ENCODE data around the gene TNFRSF4. TPM values are rescaled to one million over a fixed set of nuclear protein-coding genes. Genes with fewer than 3 reads are reported as not detected.

TNFRSF4 gene
- total and polyA plus RNA-seq, 2 donors (not counting 1 experiment from before 2014, with no cell fraction given): 0.63 to 1.8 TPM

DNA sequence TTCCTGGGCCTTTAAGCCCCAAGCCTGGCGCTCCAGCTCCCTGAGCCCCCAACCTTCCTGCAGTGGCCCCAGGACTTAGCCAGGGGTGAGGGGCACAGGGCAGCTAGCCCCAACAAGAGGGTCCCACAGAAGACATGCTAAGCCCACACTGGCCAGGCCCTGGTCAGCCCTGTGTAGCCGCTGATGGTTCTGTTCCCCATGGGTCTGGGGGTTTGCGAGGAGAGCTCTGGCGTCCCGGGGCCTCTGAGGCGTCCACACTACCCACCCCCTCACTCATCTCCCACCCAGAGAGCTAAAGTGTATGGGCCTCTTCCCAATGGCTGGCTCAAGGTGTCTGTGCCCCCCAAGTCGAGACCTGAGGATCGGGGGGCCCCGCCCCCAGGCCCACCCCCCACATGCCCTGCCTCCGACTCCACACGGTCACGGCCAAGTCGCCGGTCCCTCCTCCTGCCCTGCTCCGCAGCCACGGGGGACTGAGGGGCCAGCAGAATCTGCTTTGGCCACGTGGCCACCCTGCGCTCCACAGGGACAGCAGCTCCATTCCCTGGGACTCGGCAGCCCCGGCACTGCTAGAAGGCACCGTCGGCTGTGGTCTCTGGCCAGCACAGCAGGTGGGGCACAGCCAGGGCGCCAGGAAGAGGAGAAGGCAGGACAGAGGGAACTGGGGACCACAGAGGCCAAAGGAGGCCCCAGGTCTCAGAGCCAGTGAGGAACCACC is 15.4 kb downstream of the TNFRSF4 start:
- DNase-seq: peak; percentile 20
- no peak overlapping the region for H3K27ac Mint-ChIP-seq
- TF ChIP-seq EZH2 (IDR thresholded peaks at IDR 0.05; ENCODE audit: borderline replicate concordance, insufficient read depth, low read depth, low read length, poor library complexity, severe bottlenecking) (no peak), CTCF (IDR thresholded peaks at IDR 0.05) (no peak)
- no peak overlapping the region for H3K4me3 Mint-ChIP-seq
- POLR2A ChIA-PET: no interaction called here
- peaks cover 0 to 10% (median 5%) of the 10 kb centered on the region in 4 experiments for H3K27me3 ChIP-seq (replicated peaks in 1 of 4; ENCODE audit: control extremely low read depth in 1 of 4, control insufficient read depth in 3 of 4, insufficient read depth in 4 of 4, low read length in 3 of 4)
- H3K4me2 ChIP-seq (replicated peaks; ENCODE audit: low read depth, low read length, poor library complexity, severe bottlenecking): no peak overlapping the region
- WGBS (ENCODE audit: insufficient coverage): 98% methylated on average over 20 of the region's 23 CpGs
- no peaks in the 10 kb centered on the region for H3K79me2 ChIP-seq (ENCODE audit: control insufficient read depth, insufficient read depth, low read length)
- peaks cover 8% of the 10 kb centered on the region for H3K9me3 Mint-ChIP-seq (ENCODE audit: insufficient read depth)
- peaks cover 8% of the 10 kb centered on the region for H3K4me1 Mint-ChIP-seq
- H3K9me3 ChIP-seq (ENCODE audit: control extremely low read depth in 1 of 3, control insufficient read depth in 2 of 3, insufficient read depth in 1 of 3, low read length in 2 of 3): peaks cover 1 to 17% (median 5%) of the 10 kb centered on the region in 3 donors
- no peak overlapping the region for H3K27ac ChIP-seq (ENCODE audit: low read length in 2 of 2)
- ATAC-seq (ENCODE audit: low read depth): no peak
- CTCF ChIA-PET: interaction anchor here (0.6 to 0.8 kb wide), 2 partner anchors 10 to 94 kb away, joined by 3 read pairs; no protein-coding TSS in a partner anchor
- H3K4me1 ChIP-seq (ENCODE audit: control insufficient read depth in 2 of 2, insufficient read depth in 2 of 2, low read length in 2 of 2): peaks cover 5 to 7% of the 10 kb centered on the region in 2 donors
- H3K4me3 ChIP-seq (ENCODE audit: control extremely low read depth in 1 of 5, extremely low read depth in 1 of 5, insufficient read depth in 1 of 5, low read depth in 2 of 5, low read length in 4 of 5): no peak overlapping the region
- intact Hi-C loops (cut with micrococcal nuclease): no loop called here
- no peak overlapping the region for H3K9ac ChIP-seq (ENCODE audit: low read length)
- no peaks in the 10 kb centered on the region for H4K20me1 ChIP-seq (ENCODE audit: control insufficient read depth, insufficient read depth, low read length, poor library complexity, severe bottlenecking)
- H2AFZ ChIP-seq (ENCODE audit: insufficient read depth, low read depth, low read length, poor library complexity, severe bottlenecking): no peak overlapping the region
- H3K36me3 ChIP-seq (replicated peaks in 1 of 2; ENCODE audit: control extremely low read depth in 1 of 2, control insufficient read depth in 1 of 2, extremely low read depth in 1 of 2, insufficient read depth in 2 of 2, low read length in 1 of 2): no peaks in the 10 kb centered on the region
- no peaks in the 10 kb centered on the region for H3K27me3 Mint-ChIP-seq
